WTC11 (cell line): ENCODE data around the gene CAP1. TPM values are rescaled to one million over a fixed set of nuclear protein-coding genes. Genes with fewer than 3 reads are reported as not detected.
"Not testable (repeated sequence)": the region's sequence is repeated elsewhere in the genome, so short reads cannot be mapped to it uniquely, and the experiment has no call there.

Experiments
- ATAC-seq: fragments of 200-7000 bp; cut with Tn5 transposase; 2 replicates; pipeline ENCODE4 v1.10.0; 2021; ENCODE audit warnings: mild to moderate bottlenecking, moderate library complexity
- CTCF ChIA-PET: fragments of 300-600 bp; sonication (Branson Sonifier 250); formaldehyde crosslinking; loops from one replicate; lab custom pipeline; 2021; ENCODE audit warnings: antibody characterized with exemption; lab: Charles Lee
- POLR2A ChIA-PET: fragments of 350-600 bp; sonication (Branson Sonifier 250); formaldehyde crosslinking; loops from one replicate; lab custom pipeline; 2021; ENCODE audit warnings: antibody characterized with exemption; lab: Charles Lee
- DNase-seq: peaks from one replicate; pipeline ENCODE4 v3.0.0; 2021; ENCODE audit warnings: low spot score
- H3K27ac Mint-ChIP-seq: 2 replicates; pipeline ENCODE4 v1.8.0; 2021; ENCODE audit warnings: mixed read lengths
- H3K27me3 Mint-ChIP-seq: 2 replicates; pipeline ENCODE4 v1.8.0; 2021; ENCODE audit warnings: low read depth, mild to moderate bottlenecking, moderate library complexity, mixed read lengths
- H3K36me3 Mint-ChIP-seq: 2 replicates; pipeline ENCODE4 v1.8.0; 2021; ENCODE audit warnings: mixed read lengths
- H3K4me1 Mint-ChIP-seq: 2 replicates; pipeline ENCODE4 v1.8.0; 2022; ENCODE audit warnings: mixed read lengths
- H3K4me3 Mint-ChIP-seq: 2 replicates; pipeline ENCODE4 v1.8.0; 2021; ENCODE audit warnings: mild to moderate bottlenecking, moderate library complexity, mixed read lengths
- H3K9me3 Mint-ChIP-seq: 2 replicates; pipeline ENCODE4 v1.8.0; 2021; ENCODE audit warnings: mixed read lengths
- ATF1 ChIP-seq: sonication (generic); formaldehyde crosslinking; IDR thresholded peaks from 2 replicates; pipeline ENCODE4 v1.8.1; 2023; ENCODE audit warnings: mild to moderate bottlenecking, moderate library complexity, missing genetic modification reagents
- CDX4 ChIP-seq: fragments of 250-450 bp; sonication (Bioruptor Pico); IDR thresholded peaks from 2 replicates; pipeline ENCODE4 v1.9.0; 2021; ENCODE audit warnings: moderate library complexity, mild to moderate bottlenecking, inconsistent platforms, borderline replicate concordance
- CTCF ChIP-seq: fragments of 200-600 bp; IDR thresholded peaks from 2 replicates; pipeline ENCODE4 v1.8.0; 2022; ENCODE audit warnings: antibody characterized with exemption
- ERG ChIP-seq: fragments of 250-450 bp; sonication (Bioruptor Pico); IDR thresholded peaks from 2 replicates; pipeline ENCODE4 v1.8.0; 2021; ENCODE audit warnings: mild to moderate bottlenecking
- ESRRA ChIP-seq: sonication (generic); formaldehyde crosslinking; IDR thresholded peaks from 2 replicates; pipeline ENCODE4 v1.8.1; 2022; ENCODE audit warnings: mild to moderate bottlenecking, missing genetic modification reagents, borderline replicate concordance
- FOXP1 ChIP-seq: sonication (generic); formaldehyde crosslinking; IDR thresholded peaks from 2 replicates; pipeline ENCODE4 v1.8.0; 2022; ENCODE audit warnings: missing genetic modification reagents, mild to moderate bottlenecking, moderate library complexity, borderline replicate concordance
- IRF2 ChIP-seq: sonication (generic); formaldehyde crosslinking; IDR thresholded peaks from 2 replicates; pipeline ENCODE4 v1.8.0; 2022; ENCODE audit warnings: low read depth, missing genetic modification reagents, borderline replicate concordance
- NR1H2 ChIP-seq: sonication (generic); formaldehyde crosslinking; IDR thresholded peaks from 2 replicates; pipeline ENCODE4 v1.9.0; 2021; ENCODE audit warnings: mild to moderate bottlenecking, moderate library complexity, missing genetic modification reagents
- NR3C1 ChIP-seq: sonication (generic); formaldehyde crosslinking; conservative IDR thresholded peaks from 2 replicates; pipeline ENCODE4 v1.8.1; 2023; ENCODE audit warnings: low read depth, mild to moderate bottlenecking, missing genetic modification reagents
- SP1 ChIP-seq: sonication (generic); formaldehyde crosslinking; conservative IDR thresholded peaks from 2 replicates; pipeline ENCODE4 v1.8.1; 2022; ENCODE audit warnings: missing genetic modification reagents
- TEAD1 ChIP-seq: sonication (generic); formaldehyde crosslinking; IDR thresholded peaks from 2 replicates; pipeline ENCODE4 v1.8.0; 2022; ENCODE audit warnings: mild to moderate bottlenecking, missing genetic modification reagents
- USF2 ChIP-seq: sonication (generic); formaldehyde crosslinking; IDR thresholded peaks from 2 replicates; pipeline ENCODE4 v1.8.1; 2023; ENCODE audit warnings: mild to moderate bottlenecking, missing genetic modification reagents, moderate library complexity
- ZNF219 ChIP-seq: sonication (generic); formaldehyde crosslinking; IDR thresholded peaks from 2 replicates; pipeline ENCODE4 v1.8.0; 2023; ENCODE audit warnings: missing genetic modification reagents, mild to moderate bottlenecking, borderline replicate concordance
- total RNA-seq: library from RNA; stranded (reverse); gene quantifications from 3 replicates; pipeline ENCODE4 v1.2.3, GENCODE V29; 2021

Gene CAP1
- total RNA-seq, 1 experiment from 2014 or later: 304 TPM

- no peaks in the 10 kb centered on the region for H3K27me3 Mint-ChIP-seq
- no peaks in the 10 kb centered on the region for H3K4me1 Mint-ChIP-seq
- ChIA-PET POLR2A (no interaction called here), CTCF (interaction anchor here (0.6 to 3.9 kb wide), 16 partner anchors 10 to 360 kb away, joined by 3 to 40 read pairs (median 3); partner anchors contain the start of gene CAP1)
- TF ChIP-seq ESRRA: no peak
- peak; percentile 45; the same call in 1 of the 2 replicates for TF ChIP-seq CTCF
- no peak overlapping the region for H3K27ac Mint-ChIP-seq
- peaks cover 34% of the 10 kb centered on the region for H3K36me3 Mint-ChIP-seq
- peak; percentile 94 for ATAC-seq
- peak; percentile 59 for DNase-seq
- no peak overlapping the region for H3K4me3 Mint-ChIP-seq
- H3K9me3 Mint-ChIP-seq: no peaks in the 10 kb centered on the region
Measured at GRCh38 chr1:40078512-40079333, 38.2 kb downstream of the CAP1 start.

- DNase-seq (no peak), ATAC-seq (no peak)
- ChIA-PET CTCF (interaction anchor here (3.9 kb wide), 1 partner anchor 259 kb away, joined by 40 read pairs; no protein-coding TSS in a partner anchor), POLR2A (no interaction called here)
- no peaks in the 10 kb centered on the region for H3K27me3 Mint-ChIP-seq
- no peak overlapping the region for H3K27ac Mint-ChIP-seq
- H3K36me3 Mint-ChIP-seq: peaks cover 37% of the 10 kb centered on the region
- H3K9me3 Mint-ChIP-seq: no peaks in the 10 kb centered on the region
- no peak for TF ChIP-seq TEAD1 (CRISPR knock-in tag)
- TF ChIP-seq USF2 (CRISPR knock-in tag): no peak
- no peak for TF ChIP-seq ERG
- no peak for TF ChIP-seq ATF1 (CRISPR knock-in tag)
- TF ChIP-seq SP1: no peak
- TF ChIP-seq IRF2 (CRISPR knock-in tag): no peak
- TF ChIP-seq CDX4: no peak
- no peaks in the 10 kb centered on the region for H3K4me1 Mint-ChIP-seq
- H3K4me3 Mint-ChIP-seq: no peak overlapping the region
Measured at GRCh38 chr1:40079774-40080400, 39.4 kb downstream of the CAP1 start.

GRCh38 chr1:40081871-40082270, 41.3 kb downstream of the CAP1 start:
- no peaks in the 10 kb centered on the region for H3K9me3 Mint-ChIP-seq
- peaks cover 45% of the 10 kb centered on the region for H3K36me3 Mint-ChIP-seq
- H3K27ac Mint-ChIP-seq: no peak overlapping the region
- H3K4me1 Mint-ChIP-seq: no peaks in the 10 kb centered on the region
- ATAC-seq (no peak), DNase-seq (no peak)
- TF ChIP-seq ZNF219 (CRISPR knock-in tag): no peak
- TF ChIP-seq NR1H2: no peak
- no peak for TF ChIP-seq FOXP1 (CRISPR knock-in tag)
- TF ChIP-seq NR3C1: no peak
- no peak overlapping the region for H3K4me3 Mint-ChIP-seq
- CTCF ChIA-PET: interaction anchor here (1.3 to 2.2 kb wide), 2 partner anchors 229 to 257 kb away, joined by 3 to 21 read pairs; no protein-coding TSS in a partner anchor
- no peaks in the 10 kb centered on the region for H3K27me3 Mint-ChIP-seq
- POLR2A ChIA-PET: no interaction called here

GRCh38 chr1:40084750-40085149, 44.2 kb downstream of the CAP1 start:
- POLR2A ChIA-PET, ATAC-seq: not testable (repeated sequence)
- peaks cover 48% of the 10 kb centered on the region for H3K36me3 Mint-ChIP-seq
- TF ChIP-seq CTCF: peak; percentile 74
- TF ChIP-seq, all 79 proteins: peak for 1; not testable (repeated sequence) for 78
- H3K27ac Mint-ChIP-seq, H3K4me1 Mint-ChIP-seq, H3K4me3 Mint-ChIP-seq, H3K27me3 Mint-ChIP-seq, H3K9me3 Mint-ChIP-seq: not testable (repeated sequence)
- DNase-seq: peak; percentile 77
- CTCF ChIA-PET: interaction anchor here (0.7 to 5.1 kb wide), 10 partner anchors 9 to 320 kb away, joined by 3 to 45 read pairs (median 4); partner anchors contain the start of gene BMP8B
